Neutrophil (primary cell): ENCODE measurements around the gene TBL1XR1.
A peak's percentile ranks its signal among the peaks of the same experiment; 100 is the strongest.

Source experiments
- H3K27ac ChIP-seq: fragments of 200-600 bp; sonication (generic); 2 replicates; pipeline ENCODE4 v1.5.1; 2016; ENCODE audit warnings: mild to moderate bottlenecking, moderate library complexity
- H3K27me3 ChIP-seq: fragments of 200-600 bp; sonication (generic); 2 replicates; pipeline ENCODE4 v1.6.0; 2016; ENCODE audit warnings: mild to moderate bottlenecking
- H3K36me3 ChIP-seq: fragments of 200-600 bp; sonication (generic); 2 replicates; pipeline ENCODE4 v1.5.1; 2017
- H3K4me1 ChIP-seq, 2 experiments: fragments of 200-600 bp in 1 of 2; sonication (generic) in 1 of 2; 1 replicate in 1 of 2; 2 replicates in 1 of 2; pipeline versions ENCODE4 v1.5.1 to v1.6.1; 2013 to 2016; ENCODE audit warnings: low read depth in 1 of 2, low read length in 1 of 2, mild to moderate bottlenecking in 1 of 2, moderate library complexity in 1 of 2; ENCODE audit not compliant: control insufficient read depth in 1 of 2, insufficient read depth in 1 of 2
- H3K4me3 ChIP-seq, 2 experiments: fragments of 200-600 bp in 1 of 2; sonication (generic) in 1 of 2; 1 replicate in 1 of 2; 2 replicates in 1 of 2; pipeline ENCODE4 v1.5.1; 2013 to 2016; ENCODE audit warnings: low read depth in 1 of 2, low read length in 1 of 2, mild to moderate bottlenecking in 1 of 2, moderate library complexity in 1 of 2
- H3K9me3 ChIP-seq: fragments of 200-600 bp; sonication (generic); 2 replicates; pipeline ENCODE4 v1.5.1; 2016
- TF ChIP-seq, protein P1 (sequence below): fragments of 200-600 bp; sonication (generic); IDR thresholded peaks from 2 replicates; pipeline ENCODE4 v1.5.1; 2016; ENCODE audit warnings: antibody characterized with exemption

The TBL1XR1 gene

DNA sequence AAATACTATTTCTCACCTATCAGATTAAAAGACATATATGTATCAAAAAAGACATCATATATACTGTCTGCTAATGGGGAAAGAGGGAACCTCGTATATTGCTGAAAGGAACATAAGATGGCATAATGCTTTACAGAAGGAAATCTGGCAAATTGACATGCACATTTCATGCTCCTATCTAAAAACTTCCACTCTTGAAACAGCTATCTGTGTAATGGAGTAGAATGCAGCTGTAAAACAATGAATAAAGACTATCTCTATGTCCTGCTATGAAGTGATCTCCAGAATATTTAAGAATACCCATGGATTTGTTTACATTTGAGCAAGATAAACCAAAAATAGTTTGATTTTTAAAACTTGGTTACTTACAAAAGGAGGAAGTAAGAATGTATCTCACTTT, 107.4 kb downstream of the TBL1XR1 start:
- no peaks in the 10 kb centered on the region for H3K36me3 ChIP-seq
- H3K4me3 ChIP-seq, result no peak overlapping the region
- TF ChIP-seq, protein P1, sequence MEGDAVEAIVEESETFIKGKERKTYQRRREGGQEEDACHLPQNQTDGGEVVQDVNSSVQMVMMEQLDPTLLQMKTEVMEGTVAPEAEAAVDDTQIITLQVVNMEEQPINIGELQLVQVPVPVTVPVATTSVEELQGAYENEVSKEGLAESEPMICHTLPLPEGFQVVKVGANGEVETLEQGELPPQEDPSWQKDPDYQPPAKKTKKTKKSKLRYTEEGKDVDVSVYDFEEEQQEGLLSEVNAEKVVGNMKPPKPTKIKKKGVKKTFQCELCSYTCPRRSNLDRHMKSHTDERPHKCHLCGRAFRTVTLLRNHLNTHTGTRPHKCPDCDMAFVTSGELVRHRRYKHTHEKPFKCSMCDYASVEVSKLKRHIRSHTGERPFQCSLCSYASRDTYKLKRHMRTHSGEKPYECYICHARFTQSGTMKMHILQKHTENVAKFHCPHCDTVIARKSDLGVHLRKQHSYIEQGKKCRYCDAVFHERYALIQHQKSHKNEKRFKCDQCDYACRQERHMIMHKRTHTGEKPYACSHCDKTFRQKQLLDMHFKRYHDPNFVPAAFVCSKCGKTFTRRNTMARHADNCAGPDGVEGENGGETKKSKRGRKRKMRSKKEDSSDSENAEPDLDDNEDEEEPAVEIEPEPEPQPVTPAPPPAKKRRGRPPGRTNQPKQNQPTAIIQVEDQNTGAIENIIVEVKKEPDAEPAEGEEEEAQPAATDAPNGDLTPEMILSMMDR, result no peak

DNA sequence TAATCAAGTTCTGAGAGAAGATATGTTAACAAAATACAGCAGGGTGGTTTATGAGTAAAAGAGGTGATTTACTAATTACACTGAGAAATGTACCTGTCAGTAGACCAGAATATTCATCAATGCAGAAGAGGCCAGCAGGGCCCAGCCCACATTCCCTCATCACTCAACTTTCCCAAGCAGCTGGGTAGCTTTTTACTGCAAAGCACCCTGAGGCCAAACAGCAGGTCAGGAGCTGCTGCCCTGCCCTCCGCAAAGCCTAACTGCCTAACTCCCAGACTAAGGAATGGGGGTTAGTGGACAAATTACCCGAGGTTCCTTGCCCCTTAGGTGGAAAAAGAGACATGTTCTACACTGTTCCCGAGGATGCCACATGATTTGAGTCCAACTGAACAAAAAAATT, 108.2 kb downstream of the TBL1XR1 start:
- H3K36me3 ChIP-seq, result no peaks in the 10 kb centered on the region
- peak overlapping the region; percentile 69 for H3K27ac ChIP-seq
- no peaks in the 10 kb centered on the region for H3K27me3 ChIP-seq
- no peaks in the 10 kb centered on the region for H3K9me3 ChIP-seq
- TF ChIP-seq, protein P1, result no peak
- H3K4me3 ChIP-seq, result no peak overlapping the region
- H3K4me1 ChIP-seq, result peaks cover 10 to 31% of the 10 kb centered on the region in 2 experiments

More for the DNA sequence above, 107.4 kb downstream of the TBL1XR1 start:
- Histone ChIP-seq H3K27ac (peak overlapping the region; percentile 69), H3K9me3 (no peaks in the 10 kb centered on the region), H3K4me1 (peaks cover 10 to 31% of the 10 kb centered on the region in 2 experiments), H3K27me3 (no peaks in the 10 kb centered on the region)

DNA sequence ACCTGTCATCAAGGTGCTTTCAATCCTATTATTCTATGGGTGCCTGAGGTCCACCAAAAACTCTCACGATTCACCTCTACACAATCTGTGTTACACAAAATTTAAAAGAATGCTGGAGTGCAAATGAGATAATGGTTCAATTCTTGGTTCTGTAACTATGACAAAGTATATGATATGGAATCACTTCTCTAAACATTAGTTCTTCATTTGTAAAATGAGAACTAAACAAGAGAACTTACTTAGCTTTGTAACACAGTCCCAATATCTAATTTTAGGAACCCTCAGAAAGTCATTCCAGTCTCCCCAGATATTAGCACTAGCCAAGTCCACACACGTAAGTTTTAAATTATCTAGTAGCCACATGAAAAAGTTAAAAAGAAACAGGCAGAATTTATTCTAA, 111.5 kb downstream of the TBL1XR1 start:
- Histone ChIP-seq H3K4me3 (no peak overlapping the region), H3K9me3 (no peaks in the 10 kb centered on the region), H3K27ac (peak overlapping the region; percentile 37), H3K36me3 (no peaks in the 10 kb centered on the region), H3K4me1 (peaks cover 10 to 20% of the 10 kb centered on the region in 2 experiments), H3K27me3 (no peaks in the 10 kb centered on the region)
- TF ChIP-seq, protein P1, result no peak

DNA sequence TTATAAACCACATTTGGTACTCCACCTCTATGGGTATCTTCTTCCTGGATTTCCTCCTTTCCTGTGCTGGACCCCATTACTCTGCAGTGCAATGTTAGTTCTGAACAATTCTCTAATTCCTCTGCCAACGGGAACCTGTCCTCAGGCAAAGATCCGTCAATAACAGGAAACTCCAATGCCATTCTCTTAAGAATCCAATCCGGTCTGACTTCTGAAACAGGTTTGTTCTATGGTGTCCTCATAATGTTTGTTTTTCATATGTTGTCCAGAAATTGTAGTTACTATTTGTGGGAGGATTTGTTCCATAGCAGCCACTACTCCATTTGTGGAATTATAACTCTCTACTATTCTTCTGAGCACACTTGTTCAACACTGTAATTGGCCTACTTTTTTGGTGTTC, 112.7 kb downstream of the TBL1XR1 start:
- TF ChIP-seq, protein P1, result no peak
- Histone ChIP-seq H3K4me3 (no peak overlapping the region), H3K27me3 (no peaks in the 10 kb centered on the region), H3K9me3 (no peaks in the 10 kb centered on the region), H3K27ac (no peak overlapping the region), H3K36me3 (no peaks in the 10 kb centered on the region), H3K4me1 (peaks cover under 1 to 9% of the 10 kb centered on the region in 2 experiments)

DNA sequence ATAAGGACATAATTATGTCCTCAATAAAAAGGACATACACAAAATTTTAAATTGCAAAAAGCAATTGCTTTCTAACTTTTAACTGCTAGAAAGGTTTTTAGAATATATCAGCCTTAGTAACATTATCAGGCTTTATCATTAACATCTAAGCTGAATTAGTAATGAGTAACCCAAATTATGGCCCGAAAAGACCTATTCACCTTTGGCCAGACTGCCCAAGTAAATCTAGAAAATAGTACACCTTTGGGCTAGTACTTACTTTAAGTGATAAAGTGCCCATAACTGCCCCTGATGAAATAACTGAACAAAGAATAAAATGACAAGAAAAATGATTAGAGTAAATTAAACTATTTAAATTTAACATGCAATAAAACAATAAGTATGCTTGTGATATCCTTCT, 117.2 kb downstream of the TBL1XR1 start:
- Histone ChIP-seq H3K27ac (no peak overlapping the region), H3K9me3 (no peaks in the 10 kb centered on the region), H3K27me3 (no peaks in the 10 kb centered on the region), H3K4me1 (no peaks in the 10 kb centered on the region), H3K36me3 (no peaks in the 10 kb centered on the region), H3K4me3 (no peak overlapping the region)
- TF ChIP-seq, protein P1, result no peak

DNA sequence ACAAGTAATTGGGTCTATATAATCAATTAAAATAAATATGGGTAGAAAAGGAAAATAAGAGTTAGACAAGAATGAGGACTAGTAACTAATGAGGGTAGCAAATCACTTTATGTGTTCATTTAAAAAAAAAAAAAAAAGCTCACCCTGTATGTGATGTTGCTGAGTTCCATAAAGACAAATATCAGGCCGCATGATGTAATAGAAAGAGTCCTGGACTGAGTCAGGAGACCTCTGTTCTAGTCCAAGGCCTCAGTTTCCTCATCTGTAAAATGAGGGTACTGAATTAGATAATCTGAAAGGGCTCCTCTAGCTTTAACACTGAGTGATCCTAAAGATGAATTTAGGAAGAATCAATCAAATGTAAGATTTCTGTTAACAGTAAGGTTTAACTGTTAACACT, 117.6 kb downstream of the TBL1XR1 start:
- Histone ChIP-seq H3K36me3 (no peaks in the 10 kb centered on the region), H3K27me3 (no peaks in the 10 kb centered on the region), H3K9me3 (no peaks in the 10 kb centered on the region), H3K27ac (no peak overlapping the region), H3K4me1 (no peaks in the 10 kb centered on the region), H3K4me3 (no peak overlapping the region)
- TF ChIP-seq, protein P1, result no peak
